ENCODE measurements around the gene HOXC12. TPM values are rescaled to one million over a fixed set of nuclear protein-coding genes. Genes with fewer than 3 reads are reported as not detected.

The HOXC12 gene
- total and polyA plus RNA-seq, 2 experiments from 2014 or later: not detected

DNA sequence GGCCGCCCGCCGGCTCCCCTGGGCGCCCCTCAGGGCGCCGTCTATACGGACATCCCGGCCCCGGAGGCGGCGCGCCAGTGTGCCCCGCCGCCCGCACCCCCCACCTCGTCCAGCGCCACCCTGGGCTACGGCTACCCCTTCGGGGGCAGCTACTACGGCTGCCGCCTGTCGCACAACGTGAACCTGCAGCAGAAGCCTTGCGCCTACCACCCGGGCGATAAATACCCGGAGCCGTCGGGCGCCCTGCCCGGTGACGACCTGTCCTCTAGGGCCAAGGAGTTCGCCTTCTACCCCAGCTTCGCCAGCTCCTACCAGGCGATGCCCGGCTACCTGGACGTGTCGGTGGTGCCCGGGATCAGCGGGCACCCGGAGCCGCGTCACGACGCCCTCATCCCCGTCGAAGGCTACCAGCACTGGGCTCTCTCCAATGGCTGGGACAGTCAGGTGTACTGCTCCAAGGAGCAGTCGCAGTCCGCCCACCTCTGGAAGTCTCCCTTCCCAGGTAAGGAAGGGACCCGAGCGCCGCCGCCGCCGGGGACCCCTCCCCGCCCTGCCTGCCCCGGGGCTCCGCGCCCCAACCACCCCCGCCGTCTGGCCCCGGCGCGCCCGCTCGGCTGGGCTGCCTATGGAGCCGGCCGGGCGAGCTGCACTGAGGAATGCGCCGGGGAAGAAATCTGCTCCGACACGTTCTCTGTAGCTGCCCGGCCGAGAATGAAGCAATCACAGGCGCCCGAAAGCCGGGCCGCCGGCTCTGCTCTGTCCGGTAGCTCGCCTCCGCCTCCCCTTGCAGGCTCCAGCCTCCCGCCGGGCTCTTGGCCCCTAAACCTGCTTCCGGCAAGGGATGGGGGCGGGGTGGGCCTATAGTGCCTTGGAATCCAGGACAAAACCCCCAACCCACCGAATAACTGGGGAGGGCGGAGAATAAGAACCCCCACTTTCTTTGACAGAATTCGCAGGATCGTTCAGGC lies 15.3 kb upstream of the HOXC12 start:
- Histone ChIP-seq H3K4me1 (ENCODE audit: low read depth) (no peaks in the 10 kb centered on the region), H3K9me3 (ENCODE audit: low read depth) (no peaks in the 10 kb centered on the region), H3K4me3 (no peak overlapping the region), H3K27me3 (peaks cover 100% of the 10 kb centered on the region), H3K36me3 (no peaks in the 10 kb centered on the region), H3K27ac (no peak overlapping the region)
- peak; percentile 48 to 60 for DNase-seq (ENCODE audit: low read depth in 1 of 2, low spot score in 1 of 2)
- TF ChIP-seq, protein P1, sequence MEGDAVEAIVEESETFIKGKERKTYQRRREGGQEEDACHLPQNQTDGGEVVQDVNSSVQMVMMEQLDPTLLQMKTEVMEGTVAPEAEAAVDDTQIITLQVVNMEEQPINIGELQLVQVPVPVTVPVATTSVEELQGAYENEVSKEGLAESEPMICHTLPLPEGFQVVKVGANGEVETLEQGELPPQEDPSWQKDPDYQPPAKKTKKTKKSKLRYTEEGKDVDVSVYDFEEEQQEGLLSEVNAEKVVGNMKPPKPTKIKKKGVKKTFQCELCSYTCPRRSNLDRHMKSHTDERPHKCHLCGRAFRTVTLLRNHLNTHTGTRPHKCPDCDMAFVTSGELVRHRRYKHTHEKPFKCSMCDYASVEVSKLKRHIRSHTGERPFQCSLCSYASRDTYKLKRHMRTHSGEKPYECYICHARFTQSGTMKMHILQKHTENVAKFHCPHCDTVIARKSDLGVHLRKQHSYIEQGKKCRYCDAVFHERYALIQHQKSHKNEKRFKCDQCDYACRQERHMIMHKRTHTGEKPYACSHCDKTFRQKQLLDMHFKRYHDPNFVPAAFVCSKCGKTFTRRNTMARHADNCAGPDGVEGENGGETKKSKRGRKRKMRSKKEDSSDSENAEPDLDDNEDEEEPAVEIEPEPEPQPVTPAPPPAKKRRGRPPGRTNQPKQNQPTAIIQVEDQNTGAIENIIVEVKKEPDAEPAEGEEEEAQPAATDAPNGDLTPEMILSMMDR (IDR thresholded peaks at IDR 0.05; ENCODE audit: low read depth, low read length): no peak

DNA sequence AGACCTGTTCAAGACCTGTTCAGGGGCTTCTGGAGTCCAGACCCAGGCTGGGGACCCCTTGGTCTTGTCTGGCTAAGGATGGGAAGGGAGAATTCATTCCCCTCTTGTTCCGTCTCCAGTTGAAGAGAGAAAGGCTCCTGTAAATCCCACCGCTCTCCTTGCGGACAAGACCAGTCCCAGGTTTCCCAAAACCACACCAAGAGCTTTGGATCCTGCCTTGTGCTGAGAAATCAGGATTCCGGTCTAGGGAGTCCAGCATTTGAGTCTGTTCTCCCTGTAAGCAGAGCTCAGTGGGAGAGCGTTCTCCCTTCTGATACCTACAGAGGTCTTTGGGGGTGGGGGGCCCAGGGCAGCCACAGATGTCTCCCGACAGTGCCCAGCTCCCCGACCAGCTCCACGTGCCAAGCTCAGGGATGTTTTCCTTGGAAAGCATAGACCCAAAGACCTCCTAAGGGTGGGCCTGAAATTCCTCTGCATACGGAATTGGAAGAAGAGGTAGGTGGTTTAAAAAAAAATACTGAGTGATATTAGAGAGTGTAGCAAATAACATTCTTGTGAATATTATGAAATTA lies 14.2 kb upstream of the HOXC12 start:
- no peak for DNase-seq (ENCODE audit: low read depth in 1 of 2, low spot score in 1 of 2)
- Histone ChIP-seq H3K36me3 (no peaks in the 10 kb centered on the region), H3K27me3 (peaks cover 100% of the 10 kb centered on the region), H3K9me3 (ENCODE audit: low read depth) (no peaks in the 10 kb centered on the region), H3K27ac (no peak overlapping the region), H3K4me3 (no peak overlapping the region), H3K4me1 (ENCODE audit: low read depth) (no peaks in the 10 kb centered on the region)
- TF ChIP-seq, protein P1 (IDR thresholded peaks at IDR 0.05; ENCODE audit: low read depth, low read length): no peak

DNA sequence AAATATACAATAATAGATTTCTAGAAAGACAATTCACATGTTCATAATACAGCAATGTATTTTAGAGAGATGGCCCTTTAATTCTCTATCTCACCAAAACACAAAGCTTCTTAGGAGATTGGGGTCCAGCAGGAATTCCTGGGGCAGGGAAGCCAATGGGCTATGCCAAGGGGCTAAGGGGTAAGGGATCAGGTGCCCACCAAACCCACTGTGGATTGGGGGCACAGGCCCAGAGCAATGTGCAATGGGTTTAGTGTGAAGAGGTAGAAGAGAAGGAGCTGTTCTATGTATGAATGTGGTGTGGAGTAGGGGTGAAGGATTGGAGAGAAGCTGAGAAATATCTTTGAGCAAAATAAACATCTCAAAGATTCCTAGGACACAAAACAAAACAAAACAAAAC lies 13.5 kb upstream of the HOXC12 start:
- TF ChIP-seq, protein P1 (IDR thresholded peaks at IDR 0.05; ENCODE audit: low read depth, low read length): no peak
- no peak for DNase-seq (ENCODE audit: low read depth in 1 of 2, low spot score in 1 of 2)
- H3K4me1 ChIP-seq (ENCODE audit: low read depth): no peaks in the 10 kb centered on the region
- no peak overlapping the region for H3K27ac ChIP-seq
- no peak overlapping the region for H3K4me3 ChIP-seq
- no peaks in the 10 kb centered on the region for H3K9me3 ChIP-seq (ENCODE audit: low read depth)
- H3K36me3 ChIP-seq: no peaks in the 10 kb centered on the region
- peaks cover 100% of the 10 kb centered on the region for H3K27me3 ChIP-seq

DNA sequence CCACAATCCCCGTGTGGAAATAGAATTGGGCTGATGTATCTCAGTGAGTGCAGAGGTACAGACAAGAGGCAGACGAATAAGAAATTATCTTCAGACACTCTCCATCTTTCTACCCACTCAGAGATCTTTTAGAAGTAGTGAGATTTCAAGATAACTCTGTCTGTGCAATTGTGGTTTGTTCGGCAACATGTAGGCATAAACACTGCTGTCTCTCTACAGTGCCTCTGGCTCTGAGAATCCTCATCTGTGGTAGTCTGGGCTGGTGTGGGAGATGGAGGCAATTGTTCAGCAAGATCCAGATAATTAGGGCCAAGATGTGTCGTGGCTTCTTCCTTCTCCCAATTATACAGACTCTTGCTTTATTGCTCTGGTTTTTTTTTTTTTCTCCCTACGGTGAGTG lies 13.0 kb upstream of the HOXC12 start:
- TF ChIP-seq, protein P1 (IDR thresholded peaks at IDR 0.05; ENCODE audit: low read depth, low read length): no peak
- Histone ChIP-seq H3K9me3 (ENCODE audit: low read depth) (no peaks in the 10 kb centered on the region), H3K27me3 (peaks cover 100% of the 10 kb centered on the region), H3K4me1 (ENCODE audit: low read depth) (no peaks in the 10 kb centered on the region), H3K36me3 (no peaks in the 10 kb centered on the region), H3K27ac (no peak overlapping the region), H3K4me3 (no peak overlapping the region)
- no peak for DNase-seq (ENCODE audit: low read depth in 1 of 2, low spot score in 1 of 2)

DNA sequence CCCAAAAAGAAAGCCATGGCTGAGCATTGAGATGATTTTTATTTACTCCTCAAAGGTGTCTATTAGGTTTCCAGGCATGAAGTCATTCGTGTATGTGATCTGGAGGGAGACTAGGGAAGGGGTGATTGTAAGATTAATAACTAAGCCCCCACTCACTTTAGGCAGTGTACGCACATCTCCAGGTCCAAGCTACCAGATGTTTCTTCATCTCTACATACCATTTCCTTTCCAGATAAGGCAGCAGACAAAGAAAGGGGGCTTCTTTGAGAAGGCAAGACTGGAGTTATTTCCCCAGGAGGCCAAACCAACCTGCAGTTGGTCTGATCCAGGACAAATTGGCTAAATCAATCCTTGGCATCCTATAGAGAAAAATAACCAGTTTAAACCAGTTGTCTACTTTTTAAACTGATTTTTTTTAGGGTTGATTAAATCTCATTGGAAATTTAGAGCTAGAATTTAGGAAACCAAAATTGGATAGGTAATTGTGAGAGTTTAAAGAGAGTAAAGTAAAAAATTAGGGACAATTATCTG lies 12.2 kb upstream of the HOXC12 start:
- Histone ChIP-seq H3K4me3 (no peak overlapping the region), H3K4me1 (ENCODE audit: low read depth) (no peaks in the 10 kb centered on the region), H3K9me3 (ENCODE audit: low read depth) (no peaks in the 10 kb centered on the region), H3K27ac (no peak overlapping the region), H3K27me3 (peaks cover 100% of the 10 kb centered on the region), H3K36me3 (no peaks in the 10 kb centered on the region)
- TF ChIP-seq, protein P1 (IDR thresholded peaks at IDR 0.05; ENCODE audit: low read depth, low read length): no peak
- DNase-seq (ENCODE audit: low read depth in 1 of 2, low spot score in 1 of 2): no peak

Measured in cardiac muscle cell (in vitro differentiated cells and primary cell).